Esophagus muscularis mucosa (tissue), 4 donors: ENCODE data around the gene SLC2A1. TPM values are rescaled to one million over a fixed set of nuclear protein-coding genes. Genes with fewer than 3 reads are reported as not detected.

Experiments used
- DNase-seq: peaks from one replicate; pipeline ENCODE4 v3.0.0-alpha.2; 2017; ENCODE audit errors: extremely low spot score
- H3K27ac ChIP-seq, 4 donors: fragments of 200-600 bp; sonication (generic); replicated peaks in 1 of 4; 1 replicate in 3 of 4; 2 replicates in 1 of 4; pipeline ENCODE4 v1.5.1; 2016 to 2019; ENCODE audit warnings: mild to moderate bottlenecking in 1 of 4
- H3K27me3 ChIP-seq, 4 donors: fragments of 200-600 bp; sonication (generic); one replicate each; pipeline versions ENCODE4 v1.5.1 to v1.6.0; 2016 to 2019
- H3K36me3 ChIP-seq, 4 donors: fragments of 200-600 bp; sonication (generic); one replicate each; pipeline ENCODE4 v1.5.1; 2016 to 2019
- H3K4me1 ChIP-seq, 4 donors: fragments of 200-600 bp; sonication (generic); one replicate each; pipeline ENCODE4 v1.5.1; 2016 to 2019
- H3K4me3 ChIP-seq, 4 donors: fragments of 200-600 bp; sonication (generic); 1 replicate in 2 of 4; 2 replicates in 2 of 4; pipeline ENCODE4 v1.5.1; 2016 to 2019; ENCODE audit warnings: mild to moderate bottlenecking in 4 of 4, moderate library complexity in 1 of 4
- H3K9me3 ChIP-seq, 4 donors: fragments of 200-600 bp; sonication (generic); 1 replicate in 3 of 4; 2 replicates in 1 of 4; pipeline ENCODE4 v1.5.1; 2016 to 2019
- CTCF ChIP-seq, 3 experiments: fragments of 200-600 bp in 2 of 3; fragments of 450-650 bp in 1 of 3; sonication (generic) in 2 of 3; IDR thresholded peaks; one replicate each; pipeline ENCODE4 v1.5.1; 2017 to 2019; ENCODE audit warnings: antibody characterized with exemption in 3 of 3, mild to moderate bottlenecking in 2 of 3, moderate library complexity in 1 of 3
- EP300 ChIP-seq: sonication (generic); formaldehyde crosslinking; IDR thresholded peaks from one replicate; pipeline ENCODE4 v1.6.1; 2017; ENCODE audit warnings: antibody characterized with exemption
- POLR2A ChIP-seq: fragments of 450-650 bp; IDR thresholded peaks from one replicate; pipeline ENCODE4 v1.6.1; 2017; ENCODE audit warnings: antibody characterized with exemption, moderate library complexity, mild to moderate bottlenecking, low read depth
- POLR2AphosphoS5 ChIP-seq, 2 donors: sonication (generic); formaldehyde crosslinking; IDR thresholded peaks; one replicate each; pipeline ENCODE4 v1.6.1; 2017; ENCODE audit warnings: antibody characterized with exemption in 2 of 2
- WGBS: methylation state at CpG from one replicate; pipeline ENCODE4 v1.1.5; 2018; 5-methylcytosine and 5-hydroxymethylcytosine counted together
- intact Hi-C: fragments of 100-400 bp; cut with DNase I; formaldehyde crosslinking; loops from one replicate; pipeline ENCODE4 v1.15.1; 2023
- total RNA-seq, 4 donors: library from RNA; depleted of rRNA; stranded (reverse); fragments of >200 nt; gene quantifications; one replicate each; pipeline versions ENCODE4 v1.1.0 to v1.2.1, GENCODE V29; 2016

Gene SLC2A1
- total RNA-seq, 4 donors from 2014 or later = 17.4 to 63.6 (median 31.8) TPM

GRCh38 chr1:42964044-42964812 lies 5.6 kb upstream of the SLC2A1 start:
- no peak for DNase-seq
- 89% methylated on average over 19 of the region's 19 CpGs for WGBS
- peak overlapping the region in 3 of 4 donors; percentile 79 to 97 (median 97) for H3K27ac ChIP-seq

GRCh38 chr1:42963378-42964043 lies 4.8 kb upstream of the SLC2A1 start:
- no peaks in the 10 kb centered on the region for H3K36me3 ChIP-seq
- H3K9me3 ChIP-seq = no peaks in the 10 kb centered on the region
- 13% methylated on average over 9 of the region's 9 CpGs for WGBS
- DNase-seq = no peak
- peak in 1 of 2 donors; percentile 11 for TF ChIP-seq POLR2AphosphoS5 (IDR thresholded peaks at IDR 0.05)
- TF ChIP-seq CTCF (IDR thresholded peaks at IDR 0.05) = no peak
- H3K27me3 ChIP-seq = no peaks in the 10 kb centered on the region
- peak overlapping the region; percentile 78 to 97 (median 88) for H3K27ac ChIP-seq
- H3K4me3 ChIP-seq = peak overlapping the region in 1 of 4 donors; percentile 11
- peaks cover 21 to 49% (median 40%) of the 10 kb centered on the region in 4 donors for H3K4me1 ChIP-seq
- intact Hi-C loops = no loop called here

More at GRCh38 chr1:42964044-42964812, 5.6 kb upstream of the SLC2A1 start:
- H3K4me3 ChIP-seq = no peak overlapping the region
- TF ChIP-seq EP300 (no peak), POLR2AphosphoS5 (IDR thresholded peaks at IDR 0.05) (no peak), POLR2A (no peak), CTCF (IDR thresholded peaks at IDR 0.05) (no peak)
- H3K27me3 ChIP-seq = no peaks in the 10 kb centered on the region
- intact Hi-C loops = no loop called here
- peaks cover 20 to 43% (median 39%) of the 10 kb centered on the region in 4 donors for H3K4me1 ChIP-seq
- H3K36me3 ChIP-seq = no peaks in the 10 kb centered on the region
- H3K9me3 ChIP-seq = no peaks in the 10 kb centered on the region

GRCh38 chr1:42962641-42963377 lies 4.1 kb upstream of the SLC2A1 start:
- peak overlapping the region; percentile 78 to 97 (median 88) for H3K27ac ChIP-seq
- H3K27me3 ChIP-seq = no peaks in the 10 kb centered on the region
- peaks cover 21 to 49% (median 41%) of the 10 kb centered on the region in 4 donors for H3K4me1 ChIP-seq
- H3K36me3 ChIP-seq = no peaks in the 10 kb centered on the region
- no peaks in the 10 kb centered on the region for H3K9me3 ChIP-seq
- TF ChIP-seq EP300 (no peak), CTCF (IDR thresholded peaks at IDR 0.05) (no peak), POLR2AphosphoS5 (IDR thresholded peaks at IDR 0.05) (peak; percentile 42 to 55)
- H3K4me3 ChIP-seq = peak overlapping the region in 3 of 4 donors; percentile 1 to 11 (median 7)
- WGBS = 28% methylated on average over 12 of the region's 13 CpGs
- no peak for DNase-seq
- intact Hi-C loops = no loop called here

GRCh38 chr1:42961312-42962091 lies 2.8 kb upstream of the SLC2A1 start:
- TF ChIP-seq CTCF (IDR thresholded peaks at IDR 0.05) = no peak
- DNase-seq = no peak
- intact Hi-C loops = no loop called here
- 69% methylated on average over 6 of the region's 6 CpGs for WGBS
- Histone ChIP-seq H3K9me3 (no peaks in the 10 kb centered on the region), H3K4me1 (peaks cover 27 to 62% (median 54%) of the 10 kb centered on the region in 4 donors), H3K4me3 (no peak overlapping the region), H3K27ac (peak overlapping the region; percentile 78 to 97 (median 88)), H3K27me3 (no peaks in the 10 kb centered on the region), H3K36me3 (no peaks in the 10 kb centered on the region)
